ENCODE data around the gene ATP6V0A4.

The ATP6V0A4 gene

GRCh38 chr7:138797715-138798320 is at the start of gene ATP6V0A4, which contains the start of gene TMEM213:
Gene ATP6V0A4 (minus strand): TSS chr7:138798196. CDS start chr7:138771247, 26,949 bp downstream.
Gene TMEM213 (plus strand): TSS chr7:138797994. CDS start chr7:138798105, 111 bp downstream.
- Mint-ChIP-seq H3K4me1 (peaks cover 8% of the 10 kb centered on the region), H3K27ac (no peak within 1 kb of the TSS), H3K4me3 (no peak within 1 kb of the TSS), H3K9me3 (no peaks in the 10 kb centered on the region), H3K27me3 (no peaks in the 10 kb centered on the region)
- DNase-seq (no peak), ATAC-seq (peak; percentile 39)

- no peak overlapping the region for H3K4me3 Mint-ChIP-seq
- no peak overlapping the region for H3K27ac Mint-ChIP-seq
- no peaks in the 10 kb centered on the region for H3K4me1 Mint-ChIP-seq
- H3K9me3 Mint-ChIP-seq = no peaks in the 10 kb centered on the region
- ATAC-seq (no peak), DNase-seq (no peak)
- H3K27me3 Mint-ChIP-seq = no peaks in the 10 kb centered on the region
These were observed 47.7 kb upstream of the ATP6V0A4 start for GRCh38 chr7:138845711-138846110.

DNA sequence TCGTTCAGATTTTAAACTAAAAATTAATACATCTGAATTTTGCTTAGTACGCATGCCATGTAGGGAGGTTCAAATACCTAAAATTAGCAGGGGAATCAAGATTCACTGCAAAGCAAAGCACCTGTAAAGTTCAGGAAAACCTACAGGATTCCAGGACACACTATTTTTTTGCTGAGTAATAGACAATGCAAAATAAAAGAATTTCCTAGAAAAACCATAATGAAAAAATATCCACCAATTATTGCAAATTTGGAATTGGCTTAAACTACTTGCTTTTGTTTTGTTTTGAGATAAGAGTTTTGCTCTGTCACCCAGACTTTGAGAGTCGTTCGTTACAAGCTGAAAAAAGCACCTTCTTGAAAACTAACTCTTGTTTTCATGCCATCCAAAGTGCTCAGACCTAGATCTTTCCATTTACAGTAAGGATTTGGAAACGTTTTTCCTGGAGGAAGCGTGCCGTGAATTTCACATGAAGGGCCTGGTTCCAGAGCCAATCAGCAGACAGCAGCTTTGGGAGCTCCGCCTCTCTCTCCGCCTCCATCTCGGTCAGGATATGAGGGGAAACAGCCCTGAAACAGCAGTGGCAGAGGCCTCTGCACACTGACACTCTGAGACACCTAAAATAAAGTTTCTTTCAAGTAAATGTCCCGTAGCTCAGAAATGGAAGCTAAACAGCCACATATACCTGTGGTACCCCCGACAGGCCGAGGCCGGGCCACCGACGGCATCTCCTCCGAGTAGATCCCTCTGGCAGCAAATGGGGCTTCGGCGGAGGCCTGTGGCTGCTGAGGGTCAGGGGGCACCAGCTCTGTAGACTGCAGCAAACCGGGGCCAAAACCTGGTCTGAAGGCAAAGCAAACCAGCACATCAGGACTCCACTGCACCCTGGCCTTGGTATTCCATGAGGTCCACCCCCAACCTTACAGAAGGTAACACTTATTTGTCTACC is 45.9 kb upstream of the ATP6V0A4 start:
- Mint-ChIP-seq H3K9me3 (no peaks in the 10 kb centered on the region), H3K27me3 (no peaks in the 10 kb centered on the region), H3K4me1 (no peaks in the 10 kb centered on the region), H3K4me3 (no peak overlapping the region), H3K27ac (no peak overlapping the region)
- DNase-seq (no peak), ATAC-seq (no peak)

DNA sequence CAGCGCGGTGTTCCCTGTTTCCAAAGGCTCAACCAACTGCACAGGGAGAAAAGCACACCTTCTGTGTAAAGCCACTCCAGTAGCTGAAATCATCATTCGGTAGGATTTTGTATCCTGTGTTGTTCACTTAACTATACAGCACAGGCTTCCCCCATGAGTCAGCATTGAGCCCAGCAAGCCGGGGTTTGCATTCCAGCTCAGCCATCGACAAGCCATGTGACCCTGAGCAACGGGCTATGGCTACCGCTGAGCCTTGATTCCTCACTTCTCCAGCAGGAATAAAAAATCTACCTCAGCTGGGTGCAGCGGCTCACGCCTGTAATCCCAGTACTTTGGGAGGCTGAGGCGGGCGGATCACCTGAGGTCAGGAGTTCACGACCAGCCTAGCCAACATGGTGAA is 44.1 kb upstream of the ATP6V0A4 start:
- DNase-seq (no peak), ATAC-seq (no peak)
- H3K9me3 Mint-ChIP-seq = no peaks in the 10 kb centered on the region
- H3K4me3 Mint-ChIP-seq = no peak overlapping the region
- H3K27me3 Mint-ChIP-seq = no peaks in the 10 kb centered on the region
- no peaks in the 10 kb centered on the region for H3K4me1 Mint-ChIP-seq
- no peak overlapping the region for H3K27ac Mint-ChIP-seq

GRCh38 chr7:138838166-138838565 is 40.2 kb upstream of the ATP6V0A4 start:
- Mint-ChIP-seq H3K27me3 (no peaks in the 10 kb centered on the region), H3K4me3 (no peak overlapping the region), H3K27ac (no peak overlapping the region), H3K4me1 (no peaks in the 10 kb centered on the region), H3K9me3 (no peaks in the 10 kb centered on the region)
- DNase-seq (no peak), ATAC-seq (no peak)

GRCh38 chr7:138837627-138838026 is 39.6 kb upstream of the ATP6V0A4 start:
- no peaks in the 10 kb centered on the region for H3K9me3 Mint-ChIP-seq
- H3K27ac Mint-ChIP-seq = no peak overlapping the region
- DNase-seq = no peak
- ATAC-seq = no peak
- H3K4me3 Mint-ChIP-seq = no peak overlapping the region
- no peaks in the 10 kb centered on the region for H3K27me3 Mint-ChIP-seq
- H3K4me1 Mint-ChIP-seq = no peaks in the 10 kb centered on the region

- no peaks in the 10 kb centered on the region for H3K27me3 Mint-ChIP-seq
- DNase-seq (no peak), ATAC-seq (no peak)
- H3K4me1 Mint-ChIP-seq = no peaks in the 10 kb centered on the region
- no peaks in the 10 kb centered on the region for H3K9me3 Mint-ChIP-seq
- no peak overlapping the region for H3K27ac Mint-ChIP-seq
- no peak overlapping the region for H3K4me3 Mint-ChIP-seq
These were observed 37.1 kb upstream of the ATP6V0A4 start for GRCh38 chr7:138835087-138835486.

DNA sequence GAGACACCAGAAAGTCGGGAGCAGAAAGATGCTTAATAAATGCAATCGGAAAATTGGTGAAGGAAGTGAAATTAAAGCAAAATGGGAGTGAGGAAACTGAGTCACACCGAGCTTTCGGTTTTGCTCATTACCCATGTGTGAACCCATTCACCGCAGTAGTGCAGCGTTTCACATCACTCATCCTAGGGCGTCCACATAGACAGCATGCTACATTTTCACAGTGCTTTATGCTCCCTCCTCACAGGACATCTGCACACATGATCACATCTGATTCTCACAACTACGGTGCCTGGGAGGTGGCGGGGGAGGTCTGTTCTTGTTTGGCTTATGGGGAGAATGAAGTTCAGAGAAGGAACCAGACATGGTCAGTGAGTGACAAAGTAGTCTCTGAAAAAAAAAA is 36.6 kb upstream of the ATP6V0A4 start:
- no peaks in the 10 kb centered on the region for H3K9me3 Mint-ChIP-seq
- H3K27ac Mint-ChIP-seq = peak overlapping the region in 1 of 2 donors; percentile 66
- ATAC-seq (no peak), DNase-seq (no peak)
- H3K27me3 Mint-ChIP-seq = no peaks in the 10 kb centered on the region
- no peaks in the 10 kb centered on the region for H3K4me1 Mint-ChIP-seq
- H3K4me3 Mint-ChIP-seq = no peak overlapping the region

- DNase-seq = no peak
- H3K4me1 Mint-ChIP-seq = no peaks in the 10 kb centered on the region
- H3K27ac Mint-ChIP-seq = no peak overlapping the region
- H3K4me3 Mint-ChIP-seq = no peak overlapping the region
- ATAC-seq = no peak
- no peaks in the 10 kb centered on the region for H3K9me3 Mint-ChIP-seq
- H3K27me3 Mint-ChIP-seq = no peaks in the 10 kb centered on the region
These were observed 35.6 kb upstream of the ATP6V0A4 start for GRCh38 chr7:138833596-138833995.

GRCh38 chr7:138832966-138833365 is 35.0 kb upstream of the ATP6V0A4 start:
- Mint-ChIP-seq H3K27me3 (no peaks in the 10 kb centered on the region), H3K4me3 (no peak overlapping the region), H3K4me1 (no peaks in the 10 kb centered on the region), H3K9me3 (no peaks in the 10 kb centered on the region), H3K27ac (no peak overlapping the region)
- ATAC-seq (no peak), DNase-seq (no peak)

GRCh38 chr7:138829335-138829734 is 31.3 kb upstream of the ATP6V0A4 start:
- Mint-ChIP-seq H3K9me3 (no peaks in the 10 kb centered on the region), H3K4me3 (no peak overlapping the region), H3K27me3 (no peaks in the 10 kb centered on the region), H3K4me1 (peaks cover 10% of the 10 kb centered on the region), H3K27ac (no peak overlapping the region)
- DNase-seq (no peak), ATAC-seq (no peak)

- no peak overlapping the region for H3K27ac Mint-ChIP-seq
- no peaks in the 10 kb centered on the region for H3K27me3 Mint-ChIP-seq
- no peak for ATAC-seq
- H3K4me1 Mint-ChIP-seq = peaks cover 10% of the 10 kb centered on the region
- H3K9me3 Mint-ChIP-seq = no peaks in the 10 kb centered on the region
- DNase-seq = no peak
- no peak overlapping the region for H3K4me3 Mint-ChIP-seq
These were observed 30.3 kb upstream of the ATP6V0A4 start for GRCh38 chr7:138828302-138828701.

- H3K27ac Mint-ChIP-seq = peak overlapping the region in 1 of 2 donors; percentile 87
- H3K9me3 Mint-ChIP-seq = no peaks in the 10 kb centered on the region
- no peaks in the 10 kb centered on the region for H3K27me3 Mint-ChIP-seq
- H3K4me3 Mint-ChIP-seq = no peak overlapping the region
- no peak for DNase-seq
- H3K4me1 Mint-ChIP-seq = peaks cover 10% of the 10 kb centered on the region
- no peak for ATAC-seq
These were observed 27.2 kb upstream of the ATP6V0A4 start for GRCh38 chr7:138825049-138825721.

DNA sequence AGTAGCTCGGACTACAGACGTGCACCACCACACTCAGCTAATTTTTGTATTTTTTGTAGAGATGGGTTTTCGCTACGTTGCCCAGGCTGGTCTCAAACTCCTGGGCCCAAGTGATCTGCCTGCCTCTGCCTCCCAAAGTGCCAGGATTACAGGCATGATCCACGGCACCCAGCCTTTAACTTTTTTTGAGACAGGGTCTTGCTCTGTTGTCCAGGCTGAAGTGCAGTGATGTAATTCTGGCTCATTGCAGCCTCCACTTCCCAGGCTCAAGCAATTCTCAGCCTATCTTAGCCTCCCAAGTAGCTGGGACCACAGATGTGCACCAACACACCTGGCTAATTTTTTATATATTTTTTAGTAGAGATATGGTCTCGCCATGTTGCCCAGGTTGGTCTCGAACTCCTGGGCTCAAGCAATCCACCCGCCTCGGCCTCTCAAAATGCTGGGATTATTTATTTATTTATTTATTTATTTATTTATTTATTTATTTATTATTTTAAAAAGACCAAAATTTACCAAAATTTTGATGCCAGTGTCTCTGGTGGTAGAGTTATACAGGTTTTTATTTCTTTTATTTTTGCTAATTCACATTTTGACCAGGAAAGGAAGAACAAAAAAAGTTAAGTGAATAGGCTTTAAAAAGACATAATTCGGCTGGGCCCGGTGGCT is 25.0 kb upstream of the ATP6V0A4 start:
- Mint-ChIP-seq H3K9me3 (no peaks in the 10 kb centered on the region), H3K4me1 (peaks cover 10% of the 10 kb centered on the region), H3K27me3 (no peaks in the 10 kb centered on the region), H3K4me3 (no peak overlapping the region), H3K27ac (no peak overlapping the region)
- ATAC-seq (no peak), DNase-seq (no peak)

DNA sequence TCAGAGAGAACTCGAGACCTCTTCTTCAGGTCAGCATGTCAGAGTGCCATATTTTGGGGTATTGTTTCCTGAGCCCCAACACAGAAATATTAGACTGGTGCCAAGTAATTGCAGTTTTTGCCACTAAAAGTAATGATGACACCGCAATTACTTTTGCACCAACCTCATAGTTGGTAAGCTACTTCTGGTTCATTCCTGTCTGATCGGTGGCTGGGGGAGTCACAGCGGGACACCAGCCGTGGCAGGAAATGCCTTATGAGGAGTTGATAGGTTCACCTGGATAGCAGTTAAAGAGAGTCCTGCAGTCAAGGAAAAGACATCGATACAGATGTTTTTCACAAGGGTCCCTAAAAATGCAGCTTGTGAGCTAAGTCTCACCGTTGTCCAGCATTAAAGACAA is 23.9 kb upstream of the ATP6V0A4 start:
- H3K27ac Mint-ChIP-seq = no peak overlapping the region
- ATAC-seq = no peak
- no peak overlapping the region for H3K4me3 Mint-ChIP-seq
- peaks cover 12% of the 10 kb centered on the region for H3K4me1 Mint-ChIP-seq
- H3K9me3 Mint-ChIP-seq = no peaks in the 10 kb centered on the region
- H3K27me3 Mint-ChIP-seq = no peaks in the 10 kb centered on the region
- DNase-seq = no peak

All from stimulated activated naive CD8-positive, alpha-beta T cell treated with anti-CD3 and anti-CD28 coated beads, Interleukin-15, amount 100 ng/mL, for 72 hours (primary cell).